ENCODE measurements around the gene ZEB1. TPM values are rescaled to one million over a fixed set of nuclear protein-coding genes. Genes with fewer than 3 reads are reported as not detected.

The ZEB1 gene
- total and polyA plus RNA-seq, 2 of the 4 experiments (the other 2 are of a cell fraction) = 23.7 to 108 TPM

DNA sequence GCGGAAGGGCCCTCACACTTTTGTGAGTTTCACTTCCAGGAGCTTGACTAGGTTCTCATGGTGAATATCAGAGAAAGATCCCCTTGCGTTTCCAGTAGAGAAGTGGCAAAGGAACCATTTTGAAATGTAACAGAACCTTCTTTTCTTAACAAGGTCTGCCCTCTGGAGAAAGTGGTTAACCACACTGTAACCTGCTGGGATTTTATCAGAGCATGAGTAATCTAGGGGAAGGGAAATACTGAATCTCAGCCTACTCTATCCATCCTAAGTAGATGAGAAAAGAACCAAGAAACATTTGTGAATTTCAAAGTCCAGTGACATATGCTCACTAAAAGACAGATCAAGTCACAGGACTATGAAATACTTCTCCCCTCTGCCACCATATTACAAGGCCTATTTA is 235.5 kb downstream of the ZEB1 start:
- intact Hi-C loops (cut with micrococcal nuclease) = no loop called here
- no peaks in the 10 kb centered on the region for H3K9me1 ChIP-seq (ENCODE audit: insufficient read depth, low read length)
- no peak overlapping the region for H3K14ac ChIP-seq (replicated peaks; ENCODE audit: low read depth, low read length)
- CTCF ChIA-PET = interaction anchor here (0.9 kb wide), 1 partner anchor 59 kb away, joined by 3 read pairs; no protein-coding TSS in a partner anchor
- no peak overlapping the region for H3K9ac ChIP-seq (ENCODE audit: low read depth, low read length)
- no peaks in the 10 kb centered on the region for H3K4me1 ChIP-seq (ENCODE audit: control insufficient read depth, insufficient read depth, low read length)
- no CpG with 5 or more reads among the region's 2 CpGs for WGBS, 2 experiments (ENCODE audit: extremely low coverage in 2 of 2, insufficient read length in 1 of 2)
- BruUV-seq (replicated peaks) = no TSS peak
- H2AK5ac ChIP-seq (ENCODE audit: low read depth, low read length) = no peak overlapping the region
- H3K4ac ChIP-seq (ENCODE audit: low read depth, low read length) = no peak overlapping the region
- H3K27me3 ChIP-seq (ENCODE audit: control insufficient read depth, insufficient read depth, low read length) = peaks cover 6% of the 10 kb centered on the region
- H4K8ac ChIP-seq (ENCODE audit: low read depth in 2 of 2, low read length in 2 of 2) = no peak overlapping the region
- no peak overlapping the region for H4K5ac ChIP-seq (ENCODE audit: low read depth, low read length)
- peak; percentile 85 for DNase-seq
- H2AK9ac ChIP-seq (replicated peaks; ENCODE audit: low read depth, low read length, poor library complexity) = no peak overlapping the region
- H3K23ac ChIP-seq (ENCODE audit: low read depth, low read length) = no peak overlapping the region
- no peak overlapping the region for H3K4me2 ChIP-seq (ENCODE audit: low read depth, low read length)
- no peak overlapping the region for H3K27ac ChIP-seq (ENCODE audit: insufficient read depth, low read length)
- no peak overlapping the region; the same call in 1 of the 2 replicates for H3K18ac ChIP-seq (ENCODE audit: low read depth, low read length)
- H3K36me3 ChIP-seq (ENCODE audit: control insufficient read depth, insufficient read depth, low read length) = no peaks in the 10 kb centered on the region
- H2BK5ac ChIP-seq (ENCODE audit: low read depth, low read length, poor library complexity, severe bottlenecking) = no peak overlapping the region
- no peak overlapping the region for H3K4me3 ChIP-seq (ENCODE audit: insufficient read depth, low read depth, low read length)
- TF ChIP-seq FOS (IDR thresholded peaks at IDR 0.05; ENCODE audit: low read depth, low read length) = peak; percentile 35; the same call in 1 of the 2 replicates
- TF ChIP-seq, protein P1, sequence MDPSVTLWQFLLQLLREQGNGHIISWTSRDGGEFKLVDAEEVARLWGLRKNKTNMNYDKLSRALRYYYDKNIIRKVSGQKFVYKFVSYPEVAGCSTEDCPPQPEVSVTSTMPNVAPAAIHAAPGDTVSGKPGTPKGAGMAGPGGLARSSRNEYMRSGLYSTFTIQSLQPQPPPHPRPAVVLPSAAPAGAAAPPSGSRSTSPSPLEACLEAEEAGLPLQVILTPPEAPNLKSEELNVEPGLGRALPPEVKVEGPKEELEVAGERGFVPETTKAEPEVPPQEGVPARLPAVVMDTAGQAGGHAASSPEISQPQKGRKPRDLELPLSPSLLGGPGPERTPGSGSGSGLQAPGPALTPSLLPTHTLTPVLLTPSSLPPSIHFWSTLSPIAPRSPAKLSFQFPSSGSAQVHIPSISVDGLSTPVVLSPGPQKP (IDR thresholded peaks at IDR 0.05; ENCODE audit: borderline replicate concordance, low read depth, low read length) = no peak
- H2BK120ac ChIP-seq (ENCODE audit: low read depth, low read length) = no peak overlapping the region
- no peak overlapping the region for H4K91ac ChIP-seq (ENCODE audit: insufficient read depth, low read depth, low read length)
- no peak overlapping the region for H2BK15ac ChIP-seq (ENCODE audit: low read depth, low read length)
- H2AFZ ChIP-seq (replicated peaks; ENCODE audit: low read length, poor library complexity) = no peak overlapping the region
- H3K79me1 ChIP-seq (ENCODE audit: low read depth in 1 of 2, low read length in 2 of 2) = no peaks in the 10 kb centered on the region
- dilution Hi-C loops (cut with HindIII; ENCODE audit: low sequenced_read_pairs, unreplicated experiment) = no loop called here
- H3K9me3 ChIP-seq (ENCODE audit: control insufficient read depth, insufficient read depth, low read length) = peaks cover 24% of the 10 kb centered on the region
- ATAC-seq (ENCODE audit: low read depth) = peak; percentile 57; the same call in 1 of the 2 replicates
- H3K56ac ChIP-seq (ENCODE audit: extremely low read depth, insufficient read depth, low read length) = no peak overlapping the region
- POLR2A ChIA-PET (ENCODE audit: unreplicated experiment) = no interaction called here
- in situ Hi-C loops (cut with MboI; ENCODE audit: low sequenced_read_pairs) = no loop called here
- H4K20me1 ChIP-seq (ENCODE audit: insufficient read depth, low read length) = no peaks in the 10 kb centered on the region
- no peak overlapping the region for H2BK20ac ChIP-seq (ENCODE audit: low read depth, low read length)
